Nephron (organoid): ENCODE measurements around the gene ZC3H12A.

Experiments
- H3K27ac Mint-ChIP-seq, 3 experiments: 2 replicates each; pipeline ENCODE4 v1.8.0; 2020; ENCODE audit warnings: mixed read lengths in 3 of 3, mild to moderate bottlenecking in 2 of 3, moderate library complexity in 1 of 3
- H3K27me3 Mint-ChIP-seq: 2 replicates; pipeline ENCODE4 v1.8.0; 2021; ENCODE audit warnings: low read depth, mild to moderate bottlenecking, moderate library complexity, mixed read lengths
- H3K36me3 Mint-ChIP-seq: 2 replicates; pipeline ENCODE4 v1.8.0; 2020; ENCODE audit warnings: low read depth, mixed read lengths
- H3K4me1 Mint-ChIP-seq: 2 replicates; pipeline ENCODE4 v1.8.0; 2020; ENCODE audit warnings: mixed read lengths
- H3K4me3 Mint-ChIP-seq, 3 experiments: 2 replicates each; pipeline ENCODE4 v1.8.0; 2020; ENCODE audit warnings: mild to moderate bottlenecking in 3 of 3, mixed read lengths in 3 of 3, moderate library complexity in 2 of 3
- H3K9me3 Mint-ChIP-seq: 2 replicates; pipeline ENCODE4 v1.8.0; 2020; ENCODE audit warnings: mixed read lengths
- CTCF ChIP-seq, 3 experiments: fragments of 200-600 bp; sonication (generic); IDR thresholded peaks; one replicate each; pipeline ENCODE4 v1.5.0; 2021; ENCODE audit warnings: antibody characterized with exemption in 3 of 3; ENCODE audit not compliant: unreplicated experiment in 3 of 3

Gene ZC3H12A

DNA sequence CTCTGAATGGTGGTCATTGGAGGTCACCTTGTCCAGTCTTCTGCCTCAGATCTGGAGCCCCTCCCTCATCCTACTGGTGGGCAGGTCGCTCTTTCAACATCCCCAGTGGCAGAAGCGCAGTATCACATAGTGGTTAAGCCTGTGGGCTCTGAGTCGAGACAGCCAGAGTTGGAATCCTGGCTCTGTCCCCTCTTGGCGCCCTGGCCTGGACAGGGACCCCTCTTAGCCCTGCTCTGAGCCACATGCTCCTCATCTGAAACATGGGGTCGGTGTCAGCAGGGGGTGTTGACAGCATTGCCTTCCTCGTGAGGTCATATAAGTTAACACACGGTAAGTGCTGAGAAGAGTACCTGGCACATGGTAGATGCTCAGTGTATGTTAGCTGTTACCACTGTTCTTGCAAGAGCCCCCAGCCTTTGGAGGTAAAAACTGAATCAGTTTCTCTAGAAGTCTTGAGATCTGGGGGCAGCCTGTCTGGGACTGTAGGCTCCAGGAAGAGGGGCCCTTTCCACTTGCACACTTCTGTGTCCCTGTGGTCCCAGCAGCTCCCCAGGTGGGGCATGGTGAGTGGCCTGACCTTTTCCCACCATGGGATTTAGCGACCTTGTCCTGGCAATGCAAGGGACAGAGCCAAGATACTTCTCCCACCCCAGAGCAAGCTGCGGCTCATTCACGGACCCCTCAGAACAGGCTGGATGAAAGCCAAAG is 6.4 kb downstream of the ZC3H12A start:
- Mint-ChIP-seq H3K4me1 (peaks cover 13% of the 10 kb centered on the region), H3K36me3 (peaks cover 12% of the 10 kb centered on the region), H3K4me3 (no peak overlapping the region), H3K9me3 (no peaks in the 10 kb centered on the region), H3K27ac (no peak overlapping the region), H3K27me3 (no peaks in the 10 kb centered on the region)
- no peak for TF ChIP-seq CTCF (IDR thresholded peaks at IDR 0.05; ENCODE audit: unreplicated experiment in 3 of 3)

GRCh38 chr1:37481289-37482003 is 7.1 kb downstream of the ZC3H12A start:
- TF ChIP-seq CTCF (IDR thresholded peaks at IDR 0.05; ENCODE audit: unreplicated experiment in 3 of 3), result no peak

GRCh38 chr1:37482004-37482785 is 7.8 kb downstream of the ZC3H12A start:
- Mint-ChIP-seq H3K4me3 (no peak overlapping the region), H3K27ac (no peak overlapping the region), H3K36me3 (peaks cover 12% of the 10 kb centered on the region), H3K4me1 (peaks cover 11% of the 10 kb centered on the region), H3K9me3 (no peaks in the 10 kb centered on the region), H3K27me3 (no peaks in the 10 kb centered on the region)
- TF ChIP-seq CTCF (IDR thresholded peaks at IDR 0.05; ENCODE audit: unreplicated experiment in 3 of 3), result no peak

More at GRCh38 chr1:37481289-37482003, 7.1 kb downstream of the ZC3H12A start:
- H3K27me3 Mint-ChIP-seq, result no peaks in the 10 kb centered on the region
- peaks cover 12% of the 10 kb centered on the region for H3K36me3 Mint-ChIP-seq
- H3K27ac Mint-ChIP-seq, result no peak overlapping the region
- H3K4me3 Mint-ChIP-seq, result no peak overlapping the region
- H3K4me1 Mint-ChIP-seq, result peaks cover 8% of the 10 kb centered on the region
- H3K9me3 Mint-ChIP-seq, result no peaks in the 10 kb centered on the region

- no peak overlapping the region for H3K4me3 Mint-ChIP-seq
- no peaks in the 10 kb centered on the region for H3K9me3 Mint-ChIP-seq
- H3K4me1 Mint-ChIP-seq, result peaks cover 15% of the 10 kb centered on the region
- TF ChIP-seq CTCF (IDR thresholded peaks at IDR 0.05; ENCODE audit: unreplicated experiment in 3 of 3), result no peak
- H3K36me3 Mint-ChIP-seq, result peaks cover 16% of the 10 kb centered on the region
- no peaks in the 10 kb centered on the region for H3K27me3 Mint-ChIP-seq
- H3K27ac Mint-ChIP-seq, result no peak overlapping the region
These were observed 8.7 kb downstream of the ZC3H12A start for GRCh38 chr1:37482796-37483744.

GRCh38 chr1:37483785-37484184 is 9.4 kb downstream of the ZC3H12A start:
- Mint-ChIP-seq H3K9me3 (no peaks in the 10 kb centered on the region), H3K4me3 (no peak overlapping the region), H3K27ac (no peak overlapping the region), H3K27me3 (no peaks in the 10 kb centered on the region), H3K4me1 (peaks cover 15% of the 10 kb centered on the region), H3K36me3 (peaks cover 21% of the 10 kb centered on the region)
- no peak for TF ChIP-seq CTCF (IDR thresholded peaks at IDR 0.05; ENCODE audit: unreplicated experiment in 3 of 3)
